ENCODE measurements around the gene DYRK1B. TPM values are rescaled to one million over a fixed set of nuclear protein-coding genes. Genes with fewer than 3 reads are reported as not detected.

The DYRK1B gene
- total RNA-seq, 1 donor, result 15.5 TPM

GRCh38 chr19:39867133-39867532 lies 33.2 kb upstream of the DYRK1B start:
- no peak for TF ChIP-seq CTCF (IDR thresholded peaks at IDR 0.05; ENCODE audit: insufficient read depth, low read length)
- H3K4me3 ChIP-seq (ENCODE audit: low read depth, low read length), result no peak overlapping the region
- DNase-seq (ENCODE audit: low read depth), result no peak

- no peak for DNase-seq (ENCODE audit: low read depth)
- no peak overlapping the region for H3K4me3 ChIP-seq (ENCODE audit: low read depth, low read length)
- TF ChIP-seq CTCF (IDR thresholded peaks at IDR 0.05; ENCODE audit: insufficient read depth, low read length), result no peak
Observed at GRCh38 chr19:39865953-39866352, 32.0 kb upstream of the DYRK1B start.

- DNase-seq (ENCODE audit: low read depth), result no peak
- H3K4me3 ChIP-seq (ENCODE audit: low read depth, low read length), result no peak overlapping the region
- no peak for TF ChIP-seq CTCF (IDR thresholded peaks at IDR 0.05; ENCODE audit: insufficient read depth, low read length)
Observed at GRCh38 chr19:39865186-39865585, 31.2 kb upstream of the DYRK1B start.

GRCh38 chr19:39864118-39864517 lies 30.2 kb upstream of the DYRK1B start:
- DNase-seq (ENCODE audit: low read depth), result no peak
- no peak overlapping the region for H3K4me3 ChIP-seq (ENCODE audit: low read depth, low read length)
- TF ChIP-seq CTCF (IDR thresholded peaks at IDR 0.05; ENCODE audit: insufficient read depth, low read length), result no peak

GRCh38 chr19:39858541-39858940 lies 24.6 kb upstream of the DYRK1B start:
- TF ChIP-seq CTCF (IDR thresholded peaks at IDR 0.05; ENCODE audit: insufficient read depth, low read length), result no peak
- H3K4me3 ChIP-seq (ENCODE audit: low read depth, low read length), result no peak overlapping the region
- no peak for DNase-seq (ENCODE audit: low read depth)

GRCh38 chr19:39852882-39853281 lies 18.9 kb upstream of the DYRK1B start:
- TF ChIP-seq CTCF (IDR thresholded peaks at IDR 0.05; ENCODE audit: insufficient read depth, low read length), result no peak
- no peak for DNase-seq (ENCODE audit: low read depth)
- no peak overlapping the region for H3K4me3 ChIP-seq (ENCODE audit: low read depth, low read length)

GRCh38 chr19:39850892-39851291 lies 16.9 kb upstream of the DYRK1B start:
- TF ChIP-seq CTCF (IDR thresholded peaks at IDR 0.05; ENCODE audit: insufficient read depth, low read length), result no peak
- no peak for DNase-seq (ENCODE audit: low read depth)
- no peak overlapping the region for H3K4me3 ChIP-seq (ENCODE audit: low read depth, low read length)
